GM18907 (cell line): ENCODE data around the gene MYMX.
"Not testable (repeated sequence)": the region's sequence is repeated elsewhere in the genome, so short reads cannot be mapped to it uniquely, and the experiment has no call there.

Source experiments
- ATAC-seq: cut with Tn5 transposase; IDR thresholded peaks from one replicate; pipeline ENCODE4 v1.9.1; 2021; ENCODE audit warnings: mild to moderate bottlenecking, moderate library complexity; ENCODE audit not compliant: unreplicated experiment

The MYMX gene

GRCh38 chr6:44216677-44217331 lies at the start of gene MYMX:
TSS of gene MYMX (plus strand) at chr6:44216926. CDS start at chr6:44217472, 546 bp downstream.
- ATAC-seq: no peak

GRCh38 chr6:44167567-44167966 lies 49.2 kb upstream of the MYMX start:
- ATAC-seq: no peak

GRCh38 chr6:44169154-44169553 lies 47.6 kb upstream of the MYMX start:
- no peak for ATAC-seq

- no peak for ATAC-seq
Measured at GRCh38 chr6:44169886-44170570, 46.7 kb upstream of the MYMX start.

- ATAC-seq: no peak
Measured at GRCh38 chr6:44171899-44172546, 44.7 kb upstream of the MYMX start.

- no peak for ATAC-seq
Measured at GRCh38 chr6:44172731-44173500, 43.8 kb upstream of the MYMX start.

GRCh38 chr6:44176130-44176761 lies 40.5 kb upstream of the MYMX start:
- peak; percentile 1 for ATAC-seq

- peak; percentile 69 for ATAC-seq
Measured at GRCh38 chr6:44176762-44177509, 39.8 kb upstream of the MYMX start.

- ATAC-seq: no peak
Measured at GRCh38 chr6:44177691-44178423, 38.9 kb upstream of the MYMX start.

GRCh38 chr6:44178424-44179071 lies 38.2 kb upstream of the MYMX start:
- ATAC-seq: no peak

- ATAC-seq: no peak
Measured at GRCh38 chr6:44179072-44179536, 37.6 kb upstream of the MYMX start.

- no peak for ATAC-seq
Measured at GRCh38 chr6:44179648-44180047, 37.1 kb upstream of the MYMX start.

GRCh38 chr6:44180406-44180805 lies 36.3 kb upstream of the MYMX start:
- no peak for ATAC-seq

- ATAC-seq: no peak
Measured at GRCh38 chr6:44180886-44181285, 35.8 kb upstream of the MYMX start.

GRCh38 chr6:44181784-44182183 lies 34.9 kb upstream of the MYMX start:
- not testable (repeated sequence) for ATAC-seq

GRCh38 chr6:44182911-44183390 lies 33.8 kb upstream of the MYMX start:
- ATAC-seq: no peak

GRCh38 chr6:44183783-44184182 lies 32.9 kb upstream of the MYMX start:
- no peak for ATAC-seq

GRCh38 chr6:44185356-44185755 lies 31.4 kb upstream of the MYMX start:
- ATAC-seq: not testable (repeated sequence)
